HG02852 (cell line): Measurements from ENCODE around the gene RAB22A.
"Not testable (repeated sequence)": the region's sequence is repeated elsewhere in the genome, so short reads cannot be mapped to it uniquely, and the experiment has no call there.

Experiments
- ATAC-seq: cut with Tn5 transposase; IDR thresholded peaks from one replicate; pipeline ENCODE4 v1.9.1; 2021; ENCODE audit warnings: mild to moderate bottlenecking, moderate library complexity; ENCODE audit not compliant: unreplicated experiment

The RAB22A gene

DNA sequence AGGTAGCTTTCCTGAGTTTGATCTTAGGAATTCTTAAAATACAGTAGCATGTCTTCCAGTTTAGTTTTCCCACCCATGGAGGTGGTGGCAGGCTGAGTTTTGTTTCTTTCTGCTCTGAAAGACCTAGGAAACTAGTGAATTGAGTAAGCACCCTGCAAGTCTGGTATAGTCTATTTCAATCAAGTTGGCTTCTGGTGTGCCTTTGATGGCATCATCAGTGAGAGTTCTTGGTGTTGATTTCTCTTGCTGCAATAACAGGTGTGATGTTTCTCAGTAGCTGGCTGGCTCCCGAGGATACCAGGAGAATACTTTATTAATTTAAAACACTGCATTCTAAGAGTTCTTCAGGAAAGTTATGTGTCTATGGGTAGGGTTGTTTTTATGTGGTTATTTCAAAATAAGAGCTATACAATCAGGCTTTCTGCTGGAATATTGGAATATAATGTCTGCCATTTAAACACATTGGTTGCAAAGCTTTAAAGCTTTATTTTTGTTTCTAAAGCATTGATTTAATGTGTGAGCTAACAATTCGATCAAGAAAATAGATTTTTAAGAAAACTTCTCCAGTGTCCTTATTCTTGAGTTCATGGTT is 98.5 kb downstream of the RAB22A start:
- ATAC-seq = no peak

GRCh38 chr20:58408603-58409246 is 99.2 kb downstream of the RAB22A start:
- ATAC-seq = no peak

DNA sequence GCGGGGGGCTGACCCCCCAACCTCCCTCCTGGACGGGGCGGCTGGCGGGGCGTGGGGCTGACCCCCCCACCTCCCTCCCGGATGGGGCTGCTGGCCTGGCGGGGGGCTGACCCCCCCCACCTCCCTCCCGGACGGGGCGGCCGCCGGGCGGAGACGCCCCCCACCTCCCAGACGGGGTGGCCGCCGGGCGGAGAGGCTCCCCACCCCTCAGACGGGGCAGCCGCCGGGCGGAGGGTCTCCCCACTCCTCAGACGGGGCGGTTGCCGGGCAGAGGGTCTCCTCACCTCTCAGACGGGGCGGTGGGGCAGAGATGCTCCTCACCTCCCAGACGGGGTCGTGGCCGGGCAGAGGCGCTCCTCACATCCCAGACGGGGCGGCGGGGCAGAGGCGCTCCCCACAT is 104.7 kb downstream of the RAB22A start:
- not testable (repeated sequence) for ATAC-seq

DNA sequence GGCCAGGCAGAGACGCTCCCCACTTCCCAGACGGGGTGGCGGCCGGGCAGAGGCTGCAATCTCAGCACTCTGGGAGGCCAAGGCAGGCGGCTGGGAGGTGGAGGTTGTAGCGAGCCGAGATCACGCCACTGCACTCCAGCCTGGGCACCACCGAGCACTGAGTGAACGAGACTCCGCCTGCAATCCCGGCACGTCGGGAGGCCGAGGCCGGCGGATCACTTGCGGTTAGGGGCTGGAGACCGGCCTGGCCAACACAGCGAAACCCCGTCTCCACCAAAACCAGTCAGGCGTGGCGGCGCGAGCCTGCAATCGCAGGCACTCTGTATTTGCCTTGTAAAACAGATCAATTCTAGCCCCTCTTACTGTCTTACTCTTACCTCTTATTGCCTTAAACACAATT is 105.3 kb downstream of the RAB22A start:
- ATAC-seq = not testable (repeated sequence)

DNA sequence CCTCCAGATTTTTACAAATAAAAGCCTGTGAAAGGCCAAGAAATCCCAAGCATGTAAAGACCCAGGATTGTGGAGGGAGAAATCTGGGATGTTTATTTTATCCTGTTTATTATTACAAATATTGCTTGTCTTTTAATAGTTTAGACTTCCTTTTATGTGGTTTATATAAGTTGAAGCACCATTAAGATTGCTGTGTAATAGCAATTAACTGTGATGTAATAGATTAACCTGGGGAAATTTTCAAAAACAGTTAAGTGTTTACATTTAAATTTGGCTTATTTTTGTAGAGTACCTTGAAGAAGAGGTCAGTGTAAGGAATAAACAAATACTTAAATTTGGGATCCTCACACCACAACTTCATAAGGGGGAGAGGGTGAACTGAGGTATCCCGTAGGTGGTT is 106.5 kb downstream of the RAB22A start:
- no peak for ATAC-seq

DNA sequence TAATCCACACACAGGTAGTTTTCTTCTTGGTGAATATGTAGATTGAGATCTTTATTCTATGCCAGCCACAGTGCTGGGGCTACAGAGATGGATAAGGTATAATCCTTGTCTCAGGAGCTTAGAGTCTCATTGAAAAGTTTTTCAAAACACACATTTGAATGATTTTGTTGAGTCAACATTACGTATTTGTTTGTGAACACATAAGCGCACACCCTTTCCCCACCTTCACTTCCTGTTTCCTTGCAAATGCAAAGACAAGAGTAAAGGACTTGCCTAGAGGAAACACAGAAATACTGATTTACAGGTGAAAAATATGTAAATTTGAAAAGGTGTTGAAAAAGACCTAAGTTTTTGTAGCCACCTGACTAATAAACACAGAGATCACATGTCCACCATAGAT is 107.3 kb downstream of the RAB22A start:
- ATAC-seq = no peak
